ENCODE measurements around the gene DAGLA.

The DAGLA gene

DNA sequence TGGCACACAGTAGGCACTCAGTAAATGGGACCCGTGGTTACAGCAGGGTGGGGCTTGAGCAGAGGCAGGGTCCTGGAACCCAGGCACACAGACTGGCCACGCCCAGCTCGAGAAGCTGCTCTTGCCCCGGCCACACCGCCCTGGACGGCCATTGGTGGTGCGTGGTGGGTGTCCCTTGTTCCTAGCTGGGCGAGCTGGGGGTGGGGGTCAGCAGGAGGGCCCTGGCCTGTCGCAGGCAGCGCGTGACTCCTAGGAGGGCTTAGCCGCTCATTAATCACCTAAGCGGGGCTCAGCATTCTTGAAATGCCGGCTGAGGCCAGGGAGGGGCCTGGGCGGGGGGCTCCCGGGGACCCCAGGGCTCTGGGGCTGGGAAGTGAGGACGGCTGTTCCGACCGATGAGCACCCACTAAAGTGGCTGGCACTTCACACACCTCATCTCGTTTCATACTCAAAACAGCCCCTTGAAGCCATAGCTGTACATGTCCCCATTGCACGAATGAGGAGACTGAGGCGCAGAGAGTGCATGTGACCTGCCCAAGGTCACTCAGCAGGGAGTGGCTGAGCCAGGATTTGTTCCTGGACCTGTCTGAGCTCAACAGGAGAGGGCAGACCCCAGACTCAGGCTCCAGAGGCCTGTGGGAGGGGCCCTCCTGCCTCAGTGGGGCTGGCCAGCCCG lies 83.9 kb downstream of the DAGLA start:
- Mint-ChIP-seq H3K27me3 (peaks cover 29% of the 10 kb centered on the region), H3K36me3 (ENCODE audit: low read depth) (no peaks in the 10 kb centered on the region), H3K4me1 (ENCODE audit: low read depth) (no peaks in the 10 kb centered on the region), H3K9me3 (no peaks in the 10 kb centered on the region), H3K27ac (no peak overlapping the region), H3K4me3 (no peak overlapping the region)
- intact Hi-C loops (cut with micrococcal nuclease), result no loop called here

DNA sequence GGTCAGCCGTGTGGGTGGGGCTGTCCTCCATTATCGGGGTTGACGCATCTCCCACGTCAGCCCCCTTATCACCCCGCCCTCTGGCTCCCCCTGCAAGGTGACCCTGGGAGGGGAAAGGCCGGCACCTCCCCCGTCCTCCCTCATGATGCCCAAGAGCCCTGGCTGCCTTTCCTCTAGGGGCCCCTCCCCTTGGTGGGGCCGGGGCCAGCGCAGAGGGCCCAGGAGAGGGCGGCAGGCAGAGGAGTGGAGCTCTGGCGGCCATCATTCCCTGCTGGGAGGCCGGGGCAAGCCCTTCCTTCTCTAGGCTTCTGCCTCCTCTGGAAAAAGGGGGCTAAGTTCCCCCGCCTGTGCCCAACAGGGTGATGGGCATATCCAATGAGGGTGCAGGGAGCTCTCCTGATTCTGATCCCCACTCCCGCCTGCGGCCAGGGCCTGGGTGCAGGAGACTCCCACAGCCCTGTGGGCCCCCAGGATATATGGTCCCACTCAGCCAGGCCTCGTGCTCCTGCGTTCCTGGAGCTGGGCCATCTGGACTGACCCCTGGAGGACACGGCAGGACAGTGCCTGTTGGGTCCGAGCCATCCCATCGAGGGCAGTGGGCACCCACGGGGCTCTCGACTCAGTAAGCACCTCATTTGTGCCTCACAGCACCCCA lies 84.5 kb downstream of the DAGLA start:
- H3K36me3 Mint-ChIP-seq (ENCODE audit: low read depth), result no peaks in the 10 kb centered on the region
- no peak overlapping the region for H3K4me3 Mint-ChIP-seq
- H3K9me3 Mint-ChIP-seq, result no peaks in the 10 kb centered on the region
- no peak overlapping the region for H3K27ac Mint-ChIP-seq
- peaks cover 25% of the 10 kb centered on the region for H3K27me3 Mint-ChIP-seq
- H3K4me1 Mint-ChIP-seq (ENCODE audit: low read depth), result no peaks in the 10 kb centered on the region
- intact Hi-C loops (cut with micrococcal nuclease), result no loop called here

DNA sequence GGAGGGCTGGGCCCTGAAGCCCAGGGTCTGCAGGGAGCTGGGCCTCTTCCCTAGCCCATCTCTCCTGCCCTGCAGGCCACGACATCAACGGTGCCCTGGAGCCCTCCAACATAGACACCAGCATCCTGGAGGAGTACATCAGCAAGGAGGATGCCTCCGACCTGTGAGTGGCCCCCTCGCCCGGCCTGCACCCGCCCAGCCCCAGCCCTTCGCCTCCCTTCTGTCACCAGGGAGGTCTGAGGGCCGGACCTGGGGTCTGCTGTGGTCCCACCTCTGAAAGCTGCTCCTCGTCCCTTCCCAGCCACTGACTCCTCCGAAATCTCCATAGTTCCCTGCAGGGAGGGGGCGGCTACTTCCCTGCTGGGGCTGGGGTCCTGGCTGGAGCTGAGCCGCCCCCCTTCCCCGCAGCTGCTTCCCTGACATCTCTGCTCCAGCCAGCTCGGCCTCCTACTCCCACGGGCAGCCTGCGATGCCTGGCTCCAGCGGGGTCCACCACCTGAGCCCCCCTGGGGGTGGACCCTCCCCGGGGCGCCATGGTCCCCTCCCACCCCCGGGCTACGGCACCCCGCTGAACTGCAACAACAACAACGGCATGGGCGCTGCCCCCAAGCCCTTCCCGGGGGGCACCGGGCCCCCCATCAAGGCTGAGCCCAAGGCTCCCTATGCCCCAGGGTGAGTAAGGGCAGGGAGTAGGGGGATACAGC lies 85.5 kb downstream of the DAGLA start:
- Mint-ChIP-seq H3K4me1 (ENCODE audit: low read depth) (no peaks in the 10 kb centered on the region), H3K36me3 (ENCODE audit: low read depth) (no peaks in the 10 kb centered on the region), H3K9me3 (no peaks in the 10 kb centered on the region), H3K4me3 (no peak overlapping the region), H3K27ac (no peak overlapping the region), H3K27me3 (peaks cover 20% of the 10 kb centered on the region)
- intact Hi-C loops (cut with micrococcal nuclease), result no loop called here

DNA sequence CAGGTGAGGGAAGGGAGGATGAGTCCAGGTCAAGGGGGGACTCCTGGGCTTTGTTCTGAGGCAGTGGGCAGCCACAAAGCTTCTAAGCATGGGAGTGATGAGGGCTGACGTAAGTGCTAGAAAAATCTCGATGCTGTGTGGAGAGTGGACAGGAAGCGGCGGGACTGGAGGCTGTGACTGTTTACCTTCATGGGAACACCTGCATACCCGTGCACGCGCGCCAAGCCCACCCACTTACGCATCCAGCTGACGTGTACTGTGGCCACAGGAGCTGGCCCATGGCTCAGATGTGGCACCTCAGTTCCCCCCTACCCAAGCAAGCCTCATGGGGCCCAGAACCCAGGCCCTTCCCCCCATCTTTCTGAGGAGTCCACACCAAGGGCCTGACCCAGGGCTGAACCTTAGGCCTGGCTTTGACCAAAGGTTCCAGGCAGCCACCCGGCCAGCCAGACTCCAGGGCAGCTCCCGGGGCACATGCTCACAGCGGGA lies 86.2 kb downstream of the DAGLA start:
- H3K4me1 Mint-ChIP-seq (ENCODE audit: low read depth), result peaks cover 6% of the 10 kb centered on the region
- intact Hi-C loops (cut with micrococcal nuclease), result no loop called here
- H3K9me3 Mint-ChIP-seq, result no peaks in the 10 kb centered on the region
- H3K27ac Mint-ChIP-seq, result no peak overlapping the region
- H3K27me3 Mint-ChIP-seq, result peaks cover 20% of the 10 kb centered on the region
- H3K4me3 Mint-ChIP-seq, result no peak overlapping the region
- no peaks in the 10 kb centered on the region for H3K36me3 Mint-ChIP-seq (ENCODE audit: low read depth)

DNA sequence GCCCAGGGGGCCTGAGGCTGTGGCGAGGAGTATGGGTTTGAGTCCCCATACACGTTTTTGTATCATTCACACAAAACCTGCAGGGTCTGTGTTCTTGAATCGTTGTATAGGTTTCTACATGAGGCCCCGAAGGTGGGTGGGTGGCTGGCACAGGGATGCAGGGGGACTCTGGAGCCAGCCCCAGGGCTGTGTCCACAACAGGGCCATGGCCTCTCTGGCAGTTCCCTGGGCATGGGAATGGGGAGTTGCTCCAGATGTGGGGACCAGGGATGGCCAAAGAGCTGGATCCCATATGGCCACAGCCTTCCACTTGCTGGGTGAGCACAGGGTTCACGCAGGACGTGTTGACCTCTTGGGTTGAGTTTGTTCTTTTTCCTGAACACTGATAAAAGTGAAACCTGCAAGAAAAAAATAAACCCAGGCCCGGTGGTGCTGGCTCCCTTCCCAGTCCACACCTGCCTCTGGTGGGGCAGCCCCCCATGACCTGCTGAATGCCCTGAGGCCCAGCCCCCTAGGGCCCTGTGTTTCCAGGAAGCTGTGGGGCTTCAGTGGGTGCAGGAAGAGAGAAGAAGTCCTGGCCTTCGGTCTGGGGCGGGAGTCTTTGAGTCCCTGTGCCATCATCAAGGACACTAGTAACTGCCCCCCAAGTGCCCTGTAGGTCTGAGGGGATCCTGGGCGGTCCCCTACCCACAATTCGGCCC lies 88.3 kb downstream of the DAGLA start:
- H3K4me1 Mint-ChIP-seq (ENCODE audit: low read depth), result peaks cover 24% of the 10 kb centered on the region
- H3K27ac Mint-ChIP-seq, result peak overlapping the region; percentile 37
- intact Hi-C loops (cut with micrococcal nuclease), result no loop called here
- H3K27me3 Mint-ChIP-seq, result peaks cover 7% of the 10 kb centered on the region
- no peaks in the 10 kb centered on the region for H3K36me3 Mint-ChIP-seq (ENCODE audit: low read depth)
- no peaks in the 10 kb centered on the region for H3K9me3 Mint-ChIP-seq
- H3K4me3 Mint-ChIP-seq, result no peak overlapping the region

DNA sequence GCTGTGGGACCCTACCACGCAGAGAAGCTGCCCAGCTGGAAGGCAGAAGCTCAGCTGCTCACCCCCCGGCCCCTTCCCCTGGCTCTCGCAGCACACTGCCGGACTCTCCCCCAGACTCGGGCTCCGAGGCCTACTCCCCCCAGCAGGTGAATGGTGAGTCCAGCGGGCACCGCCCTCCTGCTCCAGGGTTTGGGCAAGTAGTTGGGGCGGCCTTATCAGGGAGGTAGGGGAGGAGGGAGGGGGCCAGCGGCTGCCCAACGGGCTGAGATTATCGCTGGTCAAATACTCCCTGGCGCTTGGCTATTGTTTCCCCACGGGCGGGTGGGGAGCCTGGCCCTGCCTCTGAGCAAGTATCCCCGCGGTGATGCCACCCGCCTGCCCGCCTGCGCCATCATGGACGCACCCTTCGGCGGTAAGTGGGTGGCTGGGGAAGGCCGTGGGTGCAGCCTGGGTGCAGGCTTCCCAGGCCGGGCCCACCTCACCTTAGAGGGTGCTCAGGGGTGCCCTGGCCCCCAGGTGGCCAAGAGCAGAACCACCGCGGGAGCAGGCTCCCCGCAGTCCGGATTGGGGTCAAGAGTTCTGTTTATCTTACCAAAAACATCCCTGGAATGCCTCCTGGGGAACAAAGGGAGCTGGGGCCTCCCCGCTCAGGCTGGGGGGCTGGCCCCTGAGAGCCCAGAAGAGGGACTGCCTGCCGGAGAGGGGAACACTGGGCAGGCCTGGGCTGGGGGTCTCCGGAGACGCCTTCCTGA lies 89.2 kb downstream of the DAGLA start:
- Mint-ChIP-seq H3K4me1 (ENCODE audit: low read depth) (peaks cover 24% of the 10 kb centered on the region), H3K27me3 (peaks cover 3% of the 10 kb centered on the region), H3K9me3 (no peaks in the 10 kb centered on the region), H3K4me3 (no peak overlapping the region), H3K36me3 (ENCODE audit: low read depth) (no peaks in the 10 kb centered on the region), H3K27ac (no peak overlapping the region)
- intact Hi-C loops (cut with micrococcal nuclease), result no loop called here

DNA sequence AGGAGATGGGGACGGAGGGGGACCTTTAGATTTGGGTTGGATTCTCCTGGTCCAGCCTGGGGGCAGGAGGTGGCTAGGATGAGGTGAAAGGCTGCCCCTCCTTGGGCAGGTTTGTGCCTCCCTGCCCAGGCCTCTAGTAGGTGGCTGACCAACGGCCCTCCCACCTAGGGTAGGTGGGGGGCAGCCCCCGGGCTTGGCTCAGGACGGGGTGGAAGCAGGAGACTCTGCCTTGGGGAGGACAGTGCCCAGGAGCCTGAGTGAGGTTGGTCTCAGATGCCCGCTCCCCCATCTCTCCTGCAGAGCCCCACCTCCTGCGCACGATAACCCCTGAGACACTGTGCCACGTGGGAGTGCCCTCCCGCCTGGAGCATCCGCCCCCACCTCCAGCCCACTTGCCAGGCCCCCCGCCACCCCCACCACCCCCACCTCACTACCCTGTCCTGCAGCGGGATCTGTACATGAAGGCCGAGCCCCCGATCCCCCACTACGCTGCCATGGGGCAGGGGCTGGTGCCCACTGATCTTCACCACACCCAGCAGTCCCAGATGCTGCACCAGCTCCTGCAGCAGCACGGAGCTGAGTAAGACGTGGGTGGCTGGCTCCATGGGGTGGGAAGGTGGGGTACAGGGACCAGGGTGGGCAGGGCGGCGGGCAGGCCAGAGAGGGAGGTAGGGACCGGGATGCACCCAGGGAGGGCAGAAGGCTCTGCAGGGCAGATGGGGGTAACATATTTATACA lies 89.9 kb downstream of the DAGLA start:
- H3K9me3 Mint-ChIP-seq, result no peaks in the 10 kb centered on the region
- no peaks in the 10 kb centered on the region for H3K36me3 Mint-ChIP-seq (ENCODE audit: low read depth)
- intact Hi-C loops (cut with micrococcal nuclease), result no loop called here
- H3K4me3 Mint-ChIP-seq, result no peak overlapping the region
- H3K27me3 Mint-ChIP-seq, result peaks cover 7% of the 10 kb centered on the region
- H3K27ac Mint-ChIP-seq, result no peak overlapping the region
- peaks cover 24% of the 10 kb centered on the region for H3K4me1 Mint-ChIP-seq (ENCODE audit: low read depth)

DNA sequence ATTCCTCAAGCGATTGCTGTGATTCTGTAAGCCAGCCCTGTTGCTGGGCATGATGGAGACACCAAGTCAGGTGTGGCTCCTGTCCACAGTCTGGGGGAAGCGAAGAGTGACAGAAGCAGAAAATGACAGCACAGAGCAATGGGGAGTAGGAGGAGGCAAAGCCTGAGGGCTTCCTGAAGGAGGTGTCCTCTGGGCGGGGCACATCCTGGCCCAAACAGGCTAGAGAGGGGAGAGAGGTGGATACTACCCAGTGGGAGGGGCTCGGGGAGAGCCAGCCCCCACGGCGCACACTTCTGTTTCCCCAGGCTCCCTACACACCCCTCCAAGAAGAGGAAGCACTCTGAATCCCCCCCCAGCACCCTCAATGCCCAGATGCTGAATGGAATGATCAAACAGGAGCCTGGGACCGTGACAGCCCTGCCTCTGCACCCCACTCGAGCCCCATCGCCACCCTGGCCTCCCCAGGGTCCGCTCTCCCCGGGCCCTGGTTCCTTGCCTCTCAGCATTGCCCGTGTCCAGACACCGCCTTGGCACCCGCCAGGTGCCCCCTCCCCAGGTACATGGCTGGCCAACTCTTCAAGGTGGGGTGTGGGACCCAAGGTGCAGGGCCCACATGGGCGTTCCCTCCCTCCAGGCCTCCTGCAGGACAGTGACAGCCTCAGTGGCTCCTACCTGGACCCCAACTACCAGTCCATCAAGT lies 91.2 kb downstream of the DAGLA start:
- Mint-ChIP-seq H3K9me3 (no peaks in the 10 kb centered on the region), H3K4me1 (ENCODE audit: low read depth) (peaks cover 33% of the 10 kb centered on the region), H3K4me3 (no peak overlapping the region), H3K36me3 (ENCODE audit: low read depth) (no peaks in the 10 kb centered on the region), H3K27me3 (peaks cover 10% of the 10 kb centered on the region), H3K27ac (peak overlapping the region; percentile 28)
- intact Hi-C loops (cut with micrococcal nuclease), result no loop called here

DNA sequence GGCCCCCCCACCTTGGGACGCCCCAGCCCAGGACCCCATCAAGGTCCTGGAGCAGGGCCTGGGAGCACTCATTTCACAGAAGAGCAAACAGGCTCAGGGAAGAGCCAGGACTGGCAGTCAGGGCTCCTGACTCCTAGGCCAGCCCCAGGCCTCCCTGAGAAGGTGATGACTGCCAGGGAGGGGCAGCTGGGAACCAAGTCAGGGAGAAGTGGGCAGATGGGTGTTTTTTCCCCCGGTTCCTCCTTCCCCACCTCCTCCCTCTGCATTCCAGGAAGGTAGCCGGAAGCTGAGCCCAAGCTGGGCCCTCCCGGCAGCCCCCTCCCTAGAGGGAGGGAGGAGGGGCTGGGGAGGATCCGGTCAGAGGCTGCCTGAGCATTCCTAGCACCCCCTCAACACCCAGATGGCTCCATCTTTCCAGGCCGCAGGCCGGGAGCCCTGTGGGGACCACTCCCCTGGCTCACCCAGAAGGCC lies 91.8 kb downstream of the DAGLA start:
- no peaks in the 10 kb centered on the region for H3K9me3 Mint-ChIP-seq
- peaks cover 40% of the 10 kb centered on the region for H3K4me1 Mint-ChIP-seq (ENCODE audit: low read depth)
- intact Hi-C loops (cut with micrococcal nuclease), result no loop called here
- no peaks in the 10 kb centered on the region for H3K36me3 Mint-ChIP-seq (ENCODE audit: low read depth)
- H3K4me3 Mint-ChIP-seq, result no peak overlapping the region
- peaks cover 16% of the 10 kb centered on the region for H3K27me3 Mint-ChIP-seq
- H3K27ac Mint-ChIP-seq, result peak overlapping the region; percentile 28

DNA sequence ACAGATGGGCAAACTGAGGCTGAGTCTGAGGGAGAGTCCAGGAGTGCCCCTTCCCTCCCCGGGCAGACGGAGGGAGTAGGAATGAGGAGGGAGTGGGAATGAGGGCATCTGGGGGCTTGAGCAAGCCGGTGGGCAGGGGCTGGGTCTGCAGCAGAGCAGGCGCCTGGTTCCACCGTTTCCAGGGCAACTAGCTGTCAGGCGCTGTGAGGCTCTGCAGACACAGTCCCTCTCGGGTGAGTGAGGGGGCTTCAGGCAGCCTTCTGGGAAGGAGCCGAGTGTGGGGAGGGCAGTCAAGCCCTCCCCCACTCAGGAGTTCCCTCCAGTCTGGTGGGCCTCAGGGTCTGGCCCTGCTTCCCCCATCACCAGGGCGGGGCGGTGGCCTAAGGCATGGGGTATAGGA lies 93.2 kb downstream of the DAGLA start:
- Mint-ChIP-seq H3K9me3 (no peaks in the 10 kb centered on the region), H3K4me1 (ENCODE audit: low read depth) (peaks cover 50% of the 10 kb centered on the region), H3K4me3 (no peak overlapping the region), H3K27me3 (peaks cover 28% of the 10 kb centered on the region), H3K36me3 (ENCODE audit: low read depth) (no peaks in the 10 kb centered on the region), H3K27ac (no peak overlapping the region)
- intact Hi-C loops (cut with micrococcal nuclease), result no loop called here

DNA sequence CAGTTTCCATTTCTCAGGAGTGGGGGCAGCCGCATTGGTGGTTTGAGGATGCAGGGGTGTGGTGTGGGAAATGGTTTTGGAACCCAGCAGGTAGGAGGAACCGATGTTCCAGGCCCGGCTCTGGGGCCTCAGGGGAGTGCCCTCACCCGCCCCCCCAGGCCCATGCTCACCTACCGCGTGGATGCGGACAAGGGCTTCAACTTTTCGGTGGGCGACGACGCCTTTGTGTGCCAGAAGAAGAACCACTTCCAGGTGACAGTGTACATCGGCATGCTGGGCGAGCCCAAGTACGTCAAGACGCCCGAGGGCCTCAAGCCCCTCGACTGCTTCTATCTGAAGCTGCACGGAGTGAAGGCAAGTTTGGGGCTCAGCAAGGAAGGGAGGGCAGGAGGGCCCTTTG lies 93.6 kb downstream of the DAGLA start:
- Mint-ChIP-seq H3K27ac (no peak overlapping the region), H3K4me3 (no peak overlapping the region), H3K4me1 (ENCODE audit: low read depth) (peaks cover 50% of the 10 kb centered on the region), H3K9me3 (no peaks in the 10 kb centered on the region), H3K27me3 (peaks cover 33% of the 10 kb centered on the region), H3K36me3 (ENCODE audit: low read depth) (no peaks in the 10 kb centered on the region)
- intact Hi-C loops (cut with micrococcal nuclease), result no loop called here

DNA sequence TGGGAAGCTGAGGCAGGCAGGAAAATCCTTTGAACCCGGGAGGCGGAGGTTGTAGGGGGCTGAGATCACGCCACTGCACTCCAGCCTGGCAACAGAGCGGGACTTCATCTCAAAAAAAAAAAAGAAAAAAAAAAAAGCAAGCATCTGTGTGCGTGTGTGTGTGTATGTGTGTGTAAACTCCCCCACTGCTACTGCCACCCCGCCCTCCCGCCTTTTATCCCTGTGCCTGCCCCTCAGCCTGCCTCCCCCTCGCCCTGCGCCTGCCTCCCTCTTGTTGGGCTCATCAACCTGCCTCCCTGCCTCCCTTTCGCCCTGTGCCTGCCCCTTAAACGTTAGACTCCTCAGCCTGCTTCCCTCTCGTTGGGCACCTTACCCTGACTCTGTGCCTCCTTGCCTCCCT lies 94.2 kb downstream of the DAGLA start:
- Mint-ChIP-seq H3K27ac (peak overlapping the region; percentile 33), H3K4me1 (ENCODE audit: low read depth) (peaks cover 50% of the 10 kb centered on the region), H3K36me3 (ENCODE audit: low read depth) (no peaks in the 10 kb centered on the region), H3K27me3 (peaks cover 34% of the 10 kb centered on the region), H3K4me3 (no peak overlapping the region), H3K9me3 (no peaks in the 10 kb centered on the region)
- intact Hi-C loops (cut with micrococcal nuclease), result no loop called here

Measured in dendritic cell treated with granulocyte-macrophage colony-stimulating factor and Interleukin-4, amounts not matched to agents 40 ng/mL and 50 ng/mL, for 4 days (primary cell).